Psoas muscle (tissue), 8 donors: ENCODE results near the gene GNG7. TPM values are rescaled to one million over a fixed set of nuclear protein-coding genes. Genes with fewer than 3 reads are reported as not detected.

ENCODE experiments used
- ATAC-seq, 4 donors: fragments of 200-7000 bp; cut with Tn5 transposase; one replicate each; pipeline ENCODE4 v1.9.1; 2020; ENCODE audit warnings: moderate library complexity in 3 of 4, mild to moderate bottlenecking in 2 of 4
- DNase-seq, 2 donors: peaks; one replicate each; pipeline ENCODE4 v3.0.0-alpha.2; 2020
- H3K27ac ChIP-seq: fragments of 200-600 bp; one replicate; pipeline ENCODE4 v1.8.0; 2022
- H3K27me3 ChIP-seq, 3 donors: fragments of 200-600 bp in 1 of 3; one replicate each; pipeline versions ENCODE4 v1.6.1 to v1.8.0; 2013 to 2022; ENCODE audit warnings: low read length in 2 of 3, mild to moderate bottlenecking in 2 of 3, moderate library complexity in 1 of 3; ENCODE audit not compliant: insufficient read depth in 3 of 3
- H3K36me3 ChIP-seq, 2 donors: fragments of 200-600 bp in 1 of 2; one replicate each; pipeline versions ENCODE4 v1.6.1 to v1.8.0; 2013 to 2022; ENCODE audit warnings: low read depth in 1 of 2, mild to moderate bottlenecking in 1 of 2, moderate library complexity in 1 of 2; ENCODE audit not compliant: insufficient read depth in 1 of 2
- H3K4me1 ChIP-seq: fragments of 200-600 bp; one replicate; pipeline ENCODE4 v1.8.0; 2022
- H3K4me3 ChIP-seq: fragments of 200-600 bp; one replicate; pipeline ENCODE4 v1.8.0; 2022; ENCODE audit warnings: mild to moderate bottlenecking
- H3K9me3 ChIP-seq: fragments of 200-600 bp; one replicate; pipeline ENCODE4 v1.8.0; 2022
- CTCF ChIP-seq: fragments of 200-600 bp; IDR thresholded peaks from one replicate; pipeline ENCODE4 v1.8.0; 2022; ENCODE audit warnings: antibody characterized with exemption
- WGBS, 3 donors: extraction: QIAGEN DNeasy Blood & Tissue Kit; methylation state at CpG; one replicate each; pipeline versions ENCODE4 v1.1.6 to v1.1.7; 2013; 5-methylcytosine and 5-hydroxymethylcytosine counted together
- intact Hi-C, 2 donors: fragments of 100-400 bp; cut with DNase I; formaldehyde crosslinking; loops; one replicate each; pipeline versions ENCODE4 v1.11.0 to v1.14.2; 2022
- polyA plus RNA-seq, 3 donors: library from polyadenylated mRNA; stranded (reverse); fragments of 200-250 nt; gene quantifications; one replicate each; pipeline ENCODE4 v1.2.3, GENCODE V29; 2013
- total RNA-seq, 4 donors: library from RNA; stranded (reverse); fragmentation: NEBNext Ultra II Directional in 2 of 4; extraction: Animal tissue kit (Norgen Biotek cat#: 25700) in 2 of 4; gene quantifications; one replicate each; pipeline versions ENCODE4 v1.2.1 to v1.2.4, GENCODE V29; 2021 to 2023
- donor health status: healthy with polysubstance abuse.
- donor health status: DM: no; HTN: no; CAD: no; lungs with moderate emphysema.
- donor health status: Bipolar disorder and iron deficiency.
- donor health status: healthy.
- donor health status: DM: yes; HTN: yes; CAD: no.
- donor health status: DM: no; HTN: no; CAD: no.
- donor health status: DM: no; HTN: no; CAD: no.
- donor health status: DM: yes; HTN: yes; CAD: no.

GNG7 gene
- total and polyA plus RNA-seq, 7 donors: 0.48 to 5.4 (median 1.2) TPM

GRCh38 chr19:2482354-2483038 is 220.0 kb downstream of the GNG7 start:
- H3K9me3 ChIP-seq: no peaks in the 10 kb centered on the region
- ATAC-seq (no peak), DNase-seq (no peak)
- H3K27me3 ChIP-seq: no peaks in the 10 kb centered on the region
- no peak overlapping the region for H3K4me3 ChIP-seq
- 77 to 88% (median 78%) methylated on average over 12 of the region's 12 CpGs for WGBS, 3 donors
- no peak overlapping the region for H3K27ac ChIP-seq
- peaks cover 15% of the 10 kb centered on the region for H3K4me1 ChIP-seq
- intact Hi-C loops: no loop called here
- TF ChIP-seq CTCF: no peak
- H3K36me3 ChIP-seq: no peaks in the 10 kb centered on the region

GRCh38 chr19:2481466-2481865 is 221.0 kb downstream of the GNG7 start:
- Histone ChIP-seq H3K27ac (no peak overlapping the region), H3K4me3 (no peak overlapping the region), H3K9me3 (no peaks in the 10 kb centered on the region), H3K36me3 (no peaks in the 10 kb centered on the region), H3K4me1 (peaks cover 15% of the 10 kb centered on the region), H3K27me3 (no peaks in the 10 kb centered on the region)
- intact Hi-C loops: no loop called here
- DNase-seq (no peak), ATAC-seq (no peak)
- WGBS, 3 donors: 54 to 73% (median 59%) methylated on average over 16 of the region's 16 CpGs
- TF ChIP-seq CTCF: no peak

- no peak overlapping the region for H3K27ac ChIP-seq
- no peaks in the 10 kb centered on the region for H3K9me3 ChIP-seq
- H3K4me3 ChIP-seq: no peak overlapping the region
- intact Hi-C loops: loop anchor here (2.0 to 5.0 kb wide), 2 partner anchors 61 to 68 kb away; no protein-coding TSS in a partner anchor
- no peaks in the 10 kb centered on the region for H3K36me3 ChIP-seq
- TF ChIP-seq CTCF: no peak
- 87 to 89% (median 88%) methylated on average over 20 of the region's 20 CpGs for WGBS, 3 donors
- H3K27me3 ChIP-seq: no peaks in the 10 kb centered on the region
- peaks cover 23% of the 10 kb centered on the region for H3K4me1 ChIP-seq
- ATAC-seq: no peak
- DNase-seq: no peak
Measured at GRCh38 chr19:2479556-2480194, 222.8 kb downstream of the GNG7 start.

GRCh38 chr19:2478756-2479555 is 223.5 kb downstream of the GNG7 start:
- DNase-seq (peak; percentile 83 to 89), ATAC-seq (peak; percentile 10 to 28 (median 18))
- intact Hi-C loops: loop anchor here (2.0 to 5.0 kb wide), 2 partner anchors 62 to 68 kb away; no protein-coding TSS in a partner anchor
- Histone ChIP-seq H3K27me3 (no peaks in the 10 kb centered on the region), H3K9me3 (no peaks in the 10 kb centered on the region), H3K36me3 (no peaks in the 10 kb centered on the region), H3K4me1 (peaks cover 24% of the 10 kb centered on the region), H3K27ac (peak overlapping the region; percentile 84), H3K4me3 (peak overlapping the region; percentile 81)
- WGBS, 3 donors: 9 to 11% (median 10%) methylated on average over 38 to 39 of the region's 39 CpGs
- no peak for TF ChIP-seq CTCF
